Measurements from ENCODE around the gene PLEKHA7.

PLEKHA7 gene

GRCh38 chr11:16769386-16769785 lies 244.8 kb downstream of the PLEKHA7 start:
- no peak for TF ChIP-seq CTCF (conservative IDR thresholded peaks at IDR 0.05)
- H3K27ac ChIP-seq, result no peak overlapping the region

GRCh38 chr11:16767957-16768356 lies 246.3 kb downstream of the PLEKHA7 start:
- TF ChIP-seq CTCF (conservative IDR thresholded peaks at IDR 0.05), result no peak
- H3K27ac ChIP-seq, result no peak overlapping the region

GRCh38 chr11:16767137-16767536 lies 247.1 kb downstream of the PLEKHA7 start:
- H3K27ac ChIP-seq, result no peak overlapping the region
- TF ChIP-seq CTCF (conservative IDR thresholded peaks at IDR 0.05), result no peak

GRCh38 chr11:16764888-16765287 lies 249.3 kb downstream of the PLEKHA7 start:
- no peak for TF ChIP-seq CTCF (conservative IDR thresholded peaks at IDR 0.05)
- H3K27ac ChIP-seq, result no peak overlapping the region

GRCh38 chr11:16763746-16764145 lies 250.5 kb downstream of the PLEKHA7 start:
- H3K27ac ChIP-seq, result no peak overlapping the region
- TF ChIP-seq CTCF (conservative IDR thresholded peaks at IDR 0.05), result no peak

- TF ChIP-seq CTCF (conservative IDR thresholded peaks at IDR 0.05), result no peak
- no peak overlapping the region for H3K27ac ChIP-seq
These were observed 254.2 kb downstream of the PLEKHA7 start for GRCh38 chr11:16759857-16760508.

- TF ChIP-seq CTCF (conservative IDR thresholded peaks at IDR 0.05), result no peak
- H3K27ac ChIP-seq, result no peak overlapping the region
These were observed 255.7 kb downstream of the PLEKHA7 start for GRCh38 chr11:16758382-16759024.
